ENCODE measurements around the gene TSPAN15.

- TF ChIP-seq CREB1 (CRISPR knock-in tag; IDR thresholded peaks at IDR 0.05; ENCODE audit: low read depth) (no peak), CTCF (conservative IDR thresholded peaks at IDR 0.05; ENCODE audit: low read depth in 2 of 2) (no peak), EZH2phosphoT487 (IDR thresholded peaks at IDR 0.05; ENCODE audit: unreplicated experiment) (no peak), REST (IDR thresholded peaks at IDR 0.05; ENCODE audit: unreplicated experiment) (no peak), POLR2AphosphoS5 (IDR thresholded peaks at IDR 0.05; ENCODE audit: low read depth) (no peak), EZH2 (IDR thresholded peaks at IDR 0.05; ENCODE audit: low read depth, unreplicated experiment) (no peak), NANOG (IDR thresholded peaks at IDR 0.05; ENCODE audit: borderline replicate concordance) (no peak), ETS1 (IDR thresholded peaks at IDR 0.05) (no peak), JUNB (IDR thresholded peaks at IDR 0.05; ENCODE audit: unreplicated experiment) (no peak)
These were observed 23.1 kb upstream of the TSPAN15 start for GRCh38 chr10:69428165-69428564.

All from GM23338 (cell line).